Uterus (tissue), 4 donors: ENCODE data around the gene SLC12A6. TPM values are rescaled to one million over a fixed set of nuclear protein-coding genes. Genes with fewer than 3 reads are reported as not detected.

Experiments used
- DNase-seq, 2 donors: peaks; one replicate each; pipeline ENCODE4 v3.0.0-alpha.2; 2019 to 2020
- H3K27ac ChIP-seq, 2 donors: fragments of 200-600 bp; sonication (generic); 1 replicate in 1 of 2; 2 replicates in 1 of 2; pipeline ENCODE4 v1.5.1; 2016 to 2018
- H3K27me3 ChIP-seq, 2 donors: fragments of 200-600 bp; sonication (generic); one replicate each; pipeline ENCODE4 v1.5.1; 2018 to 2019; ENCODE audit warnings: control low read depth in 1 of 2
- H3K36me3 ChIP-seq, 2 donors: fragments of 200-600 bp; sonication (generic); one replicate each; pipeline ENCODE4 v1.5.1; 2019; ENCODE audit warnings: control low read depth in 1 of 2
- H3K4me1 ChIP-seq, 2 donors: fragments of 200-600 bp; sonication (generic); one replicate each; pipeline ENCODE4 v1.5.1; 2018 to 2019; ENCODE audit warnings: control low read depth in 1 of 2
- H3K4me3 ChIP-seq, 2 donors: fragments of 200-600 bp; sonication (generic); 1 replicate in 1 of 2; 2 replicates in 1 of 2; pipeline ENCODE4 v1.5.1; 2018 to 2019; ENCODE audit warnings: mild to moderate bottlenecking in 1 of 2
- H3K9me3 ChIP-seq, 2 donors: fragments of 200-600 bp; sonication (generic); one replicate each; pipeline ENCODE4 v1.5.1; 2019; ENCODE audit warnings: control low read depth in 1 of 2
- CTCF ChIP-seq, 4 experiments: fragments of 200-600 bp in 2 of 4; fragments of 450-650 bp in 2 of 4; sonication (generic) in 2 of 4; IDR thresholded peaks; one replicate each; pipeline ENCODE4 v1.5.1; 2016 to 2019; ENCODE audit warnings: antibody characterized with exemption in 4 of 4, mild to moderate bottlenecking in 2 of 4, moderate library complexity in 1 of 4
- POLR2A ChIP-seq, 2 donors: fragments of 450-650 bp; IDR thresholded peaks; one replicate each; pipeline ENCODE4 v1.6.1; 2016; ENCODE audit warnings: antibody characterized with exemption in 2 of 2, mild to moderate bottlenecking in 1 of 2, moderate library complexity in 1 of 2
- intact Hi-C: fragments of 100-400 bp; cut with DNase I; formaldehyde crosslinking; loops from one replicate; pipeline ENCODE4 v1.15.1; 2023; ENCODE audit warnings: low total_unique reads
- total RNA-seq, 4 donors: library from RNA; depleted of rRNA in 3 of 4; stranded (reverse); fragments of >200 nt in 3 of 4; gene quantifications; one replicate each; pipeline versions ENCODE4 v1.1.0 to v1.2.4, GENCODE V29; 2014 to 2023
- donor health status: DM: yes; HTN: yes; CAD: no.

The SLC12A6 gene
- total RNA-seq, 4 donors from 2014 or later: 16.8 to 26.9 (median 22.2) TPM

DNA sequence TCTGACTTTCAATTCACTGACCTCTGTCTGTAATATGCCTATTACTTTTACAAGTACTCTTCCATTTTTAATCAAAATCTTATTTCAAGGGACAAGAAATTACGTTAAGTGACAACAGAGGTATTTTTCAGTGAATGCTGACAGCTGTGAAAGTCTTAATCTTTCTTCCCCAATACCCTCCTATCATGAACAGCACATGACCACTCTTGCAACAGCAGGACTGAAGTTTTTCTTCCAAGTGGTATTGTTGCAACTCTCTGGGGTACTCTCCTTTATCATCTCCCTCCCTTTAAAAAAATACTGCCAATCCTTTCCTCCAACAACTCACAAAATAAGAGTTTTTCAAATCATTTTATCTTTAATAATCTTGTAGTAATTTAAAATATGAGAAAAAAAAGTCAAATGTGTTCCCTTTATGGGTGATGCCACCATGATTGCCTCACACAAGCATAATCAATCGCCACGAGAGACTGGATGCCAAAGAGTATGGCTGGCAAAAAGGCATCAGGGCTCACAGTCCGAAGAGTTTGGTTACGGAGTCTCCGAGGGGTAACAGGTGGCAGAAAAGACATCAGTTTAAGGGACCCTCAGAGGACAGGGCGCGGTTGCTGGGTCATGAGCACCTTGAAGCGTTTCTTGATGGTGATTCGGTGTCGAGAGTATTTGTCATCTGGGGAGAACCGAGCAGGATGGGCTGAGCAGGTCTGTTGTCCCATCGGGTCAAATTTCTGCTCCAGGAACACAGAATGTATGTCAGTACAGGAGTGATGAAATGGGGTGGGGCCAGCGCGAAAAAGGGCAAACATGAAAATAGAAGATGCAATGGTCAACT lies 4.0 kb upstream of the SLC12A6 start:
- Histone ChIP-seq H3K27me3 (no peaks in the 10 kb centered on the region), H3K36me3 (no peaks in the 10 kb centered on the region), H3K4me3 (peak overlapping the region in 1 of 2 donors; percentile 88), H3K9me3 (no peaks in the 10 kb centered on the region), H3K4me1 (peaks cover 0 to 5% of the 10 kb centered on the region in 2 donors), H3K27ac (no peak overlapping the region)
- no peak for TF ChIP-seq POLR2A (IDR thresholded peaks at IDR 0.05)
- no peak for TF ChIP-seq CTCF (IDR thresholded peaks at IDR 0.05)
- DNase-seq: no peak
- intact Hi-C loops: no loop called here

DNA sequence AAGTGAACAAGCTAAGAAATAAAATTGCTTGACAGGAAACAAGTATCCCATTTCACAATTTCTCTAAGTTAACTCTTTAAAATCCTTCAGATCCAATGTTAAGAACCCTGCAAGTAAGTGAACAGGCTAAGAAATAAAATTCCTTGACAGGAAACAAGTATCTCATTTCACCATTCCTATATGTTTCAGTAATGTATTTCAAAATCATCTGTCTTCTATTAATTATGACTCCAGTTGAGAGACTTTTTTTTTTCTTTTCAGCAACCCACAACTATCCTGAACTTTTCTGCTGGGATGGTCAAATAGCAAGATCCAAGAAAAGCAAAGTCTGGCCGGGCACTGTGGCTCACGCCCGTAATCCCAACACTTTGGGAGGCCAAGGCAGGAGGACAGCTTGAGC lies 2.4 kb upstream of the SLC12A6 start:
- Histone ChIP-seq H3K9me3 (no peaks in the 10 kb centered on the region), H3K36me3 (no peaks in the 10 kb centered on the region), H3K4me3 (no peak overlapping the region), H3K27me3 (no peaks in the 10 kb centered on the region), H3K4me1 (peaks cover 8 to 10% of the 10 kb centered on the region in 2 donors), H3K27ac (no peak overlapping the region)
- DNase-seq: no peak
- intact Hi-C loops: no loop called here
- TF ChIP-seq CTCF (IDR thresholded peaks at IDR 0.05) (no peak), POLR2A (IDR thresholded peaks at IDR 0.05) (no peak)

DNA sequence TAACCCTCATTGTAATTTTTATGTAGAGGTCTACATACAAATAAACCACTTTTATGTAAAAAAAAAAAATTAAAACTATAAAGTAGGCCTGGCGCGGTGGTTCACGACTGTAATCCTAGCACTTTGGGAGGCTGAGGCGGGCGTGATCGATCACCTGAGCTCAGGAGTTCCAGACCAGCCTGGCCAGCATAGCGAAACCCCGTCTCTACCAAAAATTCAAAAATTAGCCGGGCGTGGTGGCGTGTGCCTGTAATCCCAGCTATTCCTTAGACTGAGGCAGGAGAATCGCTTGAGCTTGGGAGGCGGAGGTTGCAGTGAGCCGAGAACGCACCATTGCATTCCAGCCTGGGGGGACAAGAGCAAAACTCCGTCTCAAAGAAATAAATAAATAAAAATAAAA lies 766 bp upstream of the SLC12A6 start:
- intact Hi-C loops: no loop called here
- H3K27ac ChIP-seq: peak overlapping the region; percentile 84 to 90
- H3K4me1 ChIP-seq: peaks cover 8 to 10% of the 10 kb centered on the region in 2 donors
- H3K27me3 ChIP-seq: no peaks in the 10 kb centered on the region
- H3K4me3 ChIP-seq: peak overlapping the region; percentile 69 to 89
- no peaks in the 10 kb centered on the region for H3K36me3 ChIP-seq
- TF ChIP-seq CTCF (IDR thresholded peaks at IDR 0.05) (no peak), POLR2A (IDR thresholded peaks at IDR 0.05) (no peak)
- no peaks in the 10 kb centered on the region for H3K9me3 ChIP-seq
- no peak for DNase-seq

GRCh38 chr15:34336991-34337556 lies 507 bp downstream of the SLC12A6 start:
- H3K4me1 ChIP-seq: peaks cover 8 to 10% of the 10 kb centered on the region in 2 donors
- H3K27ac ChIP-seq: peak overlapping the region; percentile 84 to 90
- no peaks in the 10 kb centered on the region for H3K36me3 ChIP-seq
- no peaks in the 10 kb centered on the region for H3K27me3 ChIP-seq
- H3K4me3 ChIP-seq: peak overlapping the region; percentile 69 to 89
- intact Hi-C loops: no loop called here
- DNase-seq: no peak
- no peaks in the 10 kb centered on the region for H3K9me3 ChIP-seq
- no peak for TF ChIP-seq CTCF (IDR thresholded peaks at IDR 0.05)
- no peak for TF ChIP-seq POLR2A (IDR thresholded peaks at IDR 0.05)
